DOHH2 (cell line): ENCODE measurements around the gene MTIF3.

Experiments used
- CTCF ChIP-seq: fragments of 200-600 bp; sonication (generic); IDR thresholded peaks from one replicate; pipeline ENCODE4 v1.5.1; 2014; ENCODE audit warnings: antibody characterized with exemption, mild to moderate bottlenecking, low read depth, low read length; ENCODE audit not compliant: poor library complexity, severe bottlenecking
- EZH2phosphoT487 ChIP-seq: fragments of 200-600 bp; sonication (generic); IDR thresholded peaks from 2 replicates; pipeline ENCODE4 v1.6.1; 2017; ENCODE audit warnings: borderline replicate concordance, mild to moderate bottlenecking, antibody characterized with exemption, low read length, moderate library complexity, mixed read lengths

- TF ChIP-seq CTCF: no peak
- no peak for TF ChIP-seq EZH2phosphoT487
Measured at GRCh38 chr13:27393101-27393500, 57.3 kb downstream of the MTIF3 start.
